ENCODE measurements around the gene GOLGA6A.

GRCh38 chr15:74044267-74045110, 37.9 kb downstream of the GOLGA6A start:
- no peak for TF ChIP-seq EZH2 (IDR thresholded peaks at IDR 0.05; ENCODE audit: insufficient read depth, poor library complexity, severe bottlenecking)
- no peak for TF ChIP-seq EZH2phosphoT487 (IDR thresholded peaks at IDR 0.05; ENCODE audit: insufficient read depth, low read depth)

Measured in GM23248 (cell line).